ENCODE measurements around the gene DHRSX.

GRCh38 chrX:2434270-2435163, 66.3 kb downstream of the DHRSX start:
- TF ChIP-seq POLR2A (IDR thresholded peaks at IDR 0.05) (no peak), CTCF (IDR thresholded peaks at IDR 0.05) (no peak)

Data from prostate gland (tissue), 2 donors.